NT2/D1 (cell line): ENCODE results near the gene AHNAK2.

Experiments
- DNase-seq: peaks from one replicate; pipeline ENCODE4 v3.0.0-alpha.2; 2011; ENCODE audit warnings: low read depth, low spot score
- H3K27me3 ChIP-seq: 2 replicates; pipeline ENCODE4 v1.6.0; 2011; ENCODE audit warnings: mild to moderate bottlenecking; ENCODE audit not compliant: insufficient read length, insufficient read depth
- H3K36me3 ChIP-seq: 2 replicates; pipeline ENCODE4 v1.6.1; 2011; ENCODE audit warnings: mild to moderate bottlenecking, low read length, mixed read lengths; ENCODE audit not compliant: insufficient read depth, insufficient read length
- H3K4me1 ChIP-seq: 2 replicates; pipeline ENCODE4 v1.5.1; 2011; ENCODE audit not compliant: insufficient read depth, insufficient read length
- H3K4me3 ChIP-seq: 2 replicates; pipeline ENCODE4 v1.5.1; 2011; ENCODE audit warnings: low read depth; ENCODE audit not compliant: insufficient read length
- H3K9ac ChIP-seq: 2 replicates; pipeline ENCODE4 v1.6.0; 2011; ENCODE audit warnings: low read depth; ENCODE audit not compliant: insufficient read length
- H3K9me3 ChIP-seq: 2 replicates; pipeline ENCODE4 v1.5.1; 2011; ENCODE audit warnings: mild to moderate bottlenecking, low read length; ENCODE audit not compliant: insufficient read depth
- SUZ12 ChIP-seq: IDR thresholded peaks from 2 replicates; pipeline ENCODE4 v1.6.1; 2011; ENCODE audit not compliant: insufficient read length, insufficient read depth; ENCODE audit errors: extremely low read depth
- YY1 ChIP-seq: IDR thresholded peaks from 2 replicates; pipeline ENCODE4 v1.6.1; 2011; ENCODE audit not compliant: insufficient read length, insufficient read depth
- ZNF274 ChIP-seq: IDR thresholded peaks from 2 replicates; pipeline ENCODE4 v1.6.1; 2011; ENCODE audit warnings: mild to moderate bottlenecking, low read depth, low read length

The AHNAK2 gene

DNA sequence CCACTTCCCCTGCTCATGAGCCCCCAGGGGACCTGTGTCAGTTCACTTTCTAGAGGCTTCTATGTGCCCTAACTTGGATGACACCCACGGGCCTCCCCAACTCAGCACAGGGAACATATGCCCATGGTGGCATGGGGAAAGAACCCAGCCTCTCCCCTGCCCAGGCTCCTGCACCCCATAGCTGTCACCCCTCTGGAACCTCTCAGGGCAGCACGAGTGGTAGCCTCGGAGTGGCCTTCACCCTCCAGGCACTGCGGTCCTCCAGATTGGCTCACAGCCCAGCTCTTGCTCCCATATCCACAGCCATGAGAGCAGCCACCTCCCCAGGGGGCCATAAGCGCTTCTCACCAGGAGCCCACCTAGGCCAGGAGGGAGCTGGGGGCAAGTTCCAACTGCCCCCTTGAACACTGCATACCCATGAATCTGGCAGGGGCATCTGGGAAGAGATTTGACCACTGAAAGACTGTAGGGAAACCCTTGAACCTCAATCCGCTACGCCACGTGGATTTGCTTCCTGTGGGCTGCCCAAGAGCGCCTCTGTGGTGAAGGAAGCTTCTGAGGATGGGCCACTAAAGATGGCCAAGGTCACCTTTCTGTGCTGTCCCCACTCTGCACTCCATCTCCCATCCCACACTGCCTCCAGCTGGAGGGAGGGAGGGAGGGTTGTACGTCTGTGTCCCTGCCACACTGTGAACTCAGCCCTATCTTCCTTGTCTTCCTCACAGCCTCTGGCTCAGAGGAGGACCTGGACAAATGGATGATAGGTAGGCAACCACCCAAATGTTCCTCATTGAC lies 41.6 kb downstream of the AHNAK2 start:
- H3K36me3 ChIP-seq: peaks cover 28% of the 10 kb centered on the region
- H3K4me3 ChIP-seq: no peak overlapping the region
- no peak for DNase-seq
- TF ChIP-seq YY1: no peak
- TF ChIP-seq ZNF274: no peak
- no peak for TF ChIP-seq SUZ12
- H3K9me3 ChIP-seq: no peaks in the 10 kb centered on the region
- peaks cover 2% of the 10 kb centered on the region for H3K4me1 ChIP-seq
- H3K27me3 ChIP-seq: peaks cover 27% of the 10 kb centered on the region
- no peak overlapping the region for H3K9ac ChIP-seq

DNA sequence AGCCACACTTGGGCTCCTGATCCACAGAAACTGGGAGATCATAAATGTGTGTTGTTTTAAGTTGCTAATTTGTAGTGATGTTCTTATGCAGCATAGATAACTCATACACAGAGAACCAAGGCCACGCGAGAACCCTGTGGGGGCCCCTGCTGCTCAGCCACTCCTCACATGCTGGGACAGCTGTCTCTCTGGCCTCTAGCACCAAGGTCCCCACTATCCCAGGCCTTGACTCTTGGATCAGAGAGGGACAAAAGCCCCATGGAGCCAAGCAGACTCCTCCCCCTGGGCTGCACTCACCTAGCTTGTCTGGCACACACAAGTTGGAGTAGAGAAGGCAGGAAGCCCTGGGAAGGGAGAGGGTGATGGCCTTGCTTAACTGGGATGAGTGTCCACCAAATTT lies 42.2 kb downstream of the AHNAK2 start:
- peaks cover 27% of the 10 kb centered on the region for H3K27me3 ChIP-seq
- peaks cover 22% of the 10 kb centered on the region for H3K36me3 ChIP-seq
- TF ChIP-seq YY1 (no peak), ZNF274 (no peak), SUZ12 (no peak)
- H3K9ac ChIP-seq: no peak overlapping the region
- no peaks in the 10 kb centered on the region for H3K9me3 ChIP-seq
- H3K4me1 ChIP-seq: peaks cover 2% of the 10 kb centered on the region
- H3K4me3 ChIP-seq: no peak overlapping the region
- DNase-seq: no peak

DNA sequence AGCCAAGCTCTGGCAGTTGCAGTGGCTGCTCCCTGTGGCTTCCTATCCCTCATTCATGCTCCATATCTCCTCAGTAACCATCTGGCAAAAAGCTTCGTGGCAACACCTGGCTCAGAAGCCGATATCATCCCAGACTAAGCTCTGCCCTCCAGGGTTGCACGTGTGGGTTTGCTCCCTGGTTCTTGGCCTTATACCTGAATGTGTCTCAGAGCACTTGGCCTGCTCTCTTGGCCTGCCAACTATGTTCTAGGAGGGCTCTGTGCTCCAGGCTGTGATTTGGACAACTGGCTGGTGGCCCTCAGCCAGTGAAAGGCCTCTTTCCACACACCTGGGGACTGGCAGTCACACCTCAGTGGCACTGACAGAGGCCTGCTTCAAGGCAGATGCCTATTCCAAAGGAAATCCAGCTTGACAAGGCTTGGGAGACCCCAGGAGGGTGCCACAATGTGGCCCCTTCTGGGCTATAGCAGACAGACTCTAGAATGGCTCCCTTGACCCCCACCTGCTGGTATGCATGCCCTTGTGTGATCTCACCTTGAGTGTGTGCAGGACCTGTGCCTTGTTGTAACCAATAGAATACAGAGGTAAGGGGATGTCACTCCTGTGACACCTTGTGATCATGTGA lies 43.0 kb downstream of the AHNAK2 start:
- Histone ChIP-seq H3K9me3 (no peaks in the 10 kb centered on the region), H3K4me3 (no peak overlapping the region), H3K9ac (no peak overlapping the region), H3K4me1 (peaks cover 2% of the 10 kb centered on the region), H3K27me3 (peaks cover 27% of the 10 kb centered on the region), H3K36me3 (peaks cover 16% of the 10 kb centered on the region)
- no peak for TF ChIP-seq YY1
- DNase-seq: no peak

DNA sequence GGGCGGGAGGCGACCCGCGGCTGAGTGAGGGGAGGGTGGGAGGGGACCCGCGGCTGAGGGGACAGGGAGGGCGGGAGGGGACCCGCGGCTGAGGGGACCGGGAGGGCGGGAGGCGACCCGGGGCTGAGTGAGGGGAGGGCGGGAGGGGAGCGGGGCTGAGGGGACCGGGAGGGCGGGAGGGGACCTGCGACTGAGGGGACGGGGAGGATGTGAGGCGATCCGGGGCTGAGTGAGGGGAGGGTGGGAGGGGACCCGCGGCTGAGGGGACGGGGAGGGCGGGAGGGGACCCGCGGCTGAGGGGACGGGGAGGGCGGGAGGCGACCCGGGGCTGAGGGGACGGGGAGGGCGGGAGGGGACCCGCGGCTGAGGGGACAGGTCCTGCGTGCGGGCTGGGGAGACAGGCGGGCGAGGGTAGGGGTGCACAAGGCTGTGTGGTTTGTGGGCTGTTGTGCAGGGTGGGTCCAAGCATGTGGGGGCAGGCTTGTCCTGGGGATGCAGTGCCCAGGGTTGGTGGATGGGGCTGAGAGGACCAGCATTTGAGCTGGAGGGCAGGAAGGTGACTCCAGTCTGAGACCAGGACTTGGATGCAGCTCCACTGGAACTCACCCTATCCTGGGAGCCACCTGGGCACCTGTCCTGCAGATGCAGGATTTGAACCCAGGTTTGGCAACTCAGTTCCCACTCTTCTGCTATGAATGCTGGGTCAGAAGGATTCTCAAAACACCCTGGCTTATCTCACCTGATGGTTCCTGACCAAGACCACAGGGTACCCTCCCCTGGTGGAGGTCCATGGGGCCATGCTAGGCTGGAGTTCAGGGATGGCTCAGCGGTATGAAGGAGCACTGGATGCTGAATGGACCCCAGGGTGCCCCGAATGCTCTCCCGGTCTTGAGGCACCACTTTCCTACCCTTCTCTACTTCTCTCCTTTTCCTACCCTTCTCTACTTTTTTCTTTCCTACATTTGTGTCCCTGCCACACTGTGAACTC lies 44.1 kb downstream of the AHNAK2 start:
- TF ChIP-seq YY1: no peak
- no peak for TF ChIP-seq ZNF274
- TF ChIP-seq SUZ12: no peak
- Histone ChIP-seq H3K27me3 (peaks cover 27% of the 10 kb centered on the region), H3K9ac (no peak overlapping the region), H3K36me3 (peaks cover 5% of the 10 kb centered on the region), H3K9me3 (no peaks in the 10 kb centered on the region), H3K4me3 (peak overlapping the region; percentile 18), H3K4me1 (peaks cover 2% of the 10 kb centered on the region)
- DNase-seq: no peak

DNA sequence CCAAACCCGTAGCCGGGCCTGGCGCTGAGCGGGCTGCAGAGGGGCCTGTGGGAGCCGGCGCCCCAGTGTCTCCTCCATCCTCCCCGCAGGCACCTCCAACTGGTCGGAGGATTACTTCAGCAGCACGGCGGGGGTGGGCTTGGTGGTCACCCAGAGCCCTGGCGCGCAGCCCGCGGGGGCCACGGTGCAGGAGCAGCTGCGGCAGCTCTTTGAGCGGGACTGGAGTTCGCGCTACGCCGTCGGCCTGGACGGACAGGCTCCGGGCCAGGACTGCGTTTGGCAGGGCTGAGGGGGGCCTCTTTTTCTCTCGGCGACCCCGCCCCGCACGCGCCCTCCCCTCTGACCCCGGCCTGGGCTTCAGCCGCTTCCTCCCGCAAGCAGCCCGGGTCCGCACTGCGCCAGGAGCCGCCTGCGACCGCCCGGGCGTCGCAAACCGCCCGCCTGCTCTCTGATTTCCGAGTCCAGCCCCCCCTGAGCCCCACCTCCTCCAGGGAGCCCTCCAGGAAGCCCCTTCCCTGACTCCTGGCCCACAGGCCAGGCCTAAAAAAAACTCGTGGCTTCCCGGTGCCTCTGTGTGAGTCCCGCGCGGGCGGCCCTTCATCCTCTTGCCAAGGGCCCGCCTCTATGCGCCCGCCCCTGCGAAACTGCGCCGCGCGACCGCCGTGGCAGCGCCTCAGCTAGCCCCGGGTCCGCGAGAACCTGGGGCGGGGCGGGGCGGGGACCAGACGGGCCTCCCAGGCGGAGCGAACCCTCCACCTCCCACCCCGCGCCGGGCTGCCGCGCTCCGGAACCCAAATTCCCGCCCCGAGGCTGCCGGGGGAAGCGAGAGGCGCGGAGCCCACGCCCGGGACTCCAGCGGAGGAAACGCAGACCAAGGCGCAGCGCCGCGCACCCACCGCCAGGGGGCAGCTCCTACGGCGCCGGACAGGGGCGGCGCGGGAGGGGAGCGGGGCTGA lies 45.2 kb downstream of the AHNAK2 start:
- H3K36me3 ChIP-seq: peaks cover 5% of the 10 kb centered on the region
- H3K4me1 ChIP-seq: peaks cover 2% of the 10 kb centered on the region
- H3K27me3 ChIP-seq: peaks cover 27% of the 10 kb centered on the region
- H3K9ac ChIP-seq: peak overlapping the region; percentile 76
- H3K4me3 ChIP-seq: peak overlapping the region; percentile 34
- DNase-seq: peak; percentile 36
- H3K9me3 ChIP-seq: no peaks in the 10 kb centered on the region
- TF ChIP-seq YY1: no peak
- TF ChIP-seq ZNF274: no peak
- no peak for TF ChIP-seq SUZ12

DNA sequence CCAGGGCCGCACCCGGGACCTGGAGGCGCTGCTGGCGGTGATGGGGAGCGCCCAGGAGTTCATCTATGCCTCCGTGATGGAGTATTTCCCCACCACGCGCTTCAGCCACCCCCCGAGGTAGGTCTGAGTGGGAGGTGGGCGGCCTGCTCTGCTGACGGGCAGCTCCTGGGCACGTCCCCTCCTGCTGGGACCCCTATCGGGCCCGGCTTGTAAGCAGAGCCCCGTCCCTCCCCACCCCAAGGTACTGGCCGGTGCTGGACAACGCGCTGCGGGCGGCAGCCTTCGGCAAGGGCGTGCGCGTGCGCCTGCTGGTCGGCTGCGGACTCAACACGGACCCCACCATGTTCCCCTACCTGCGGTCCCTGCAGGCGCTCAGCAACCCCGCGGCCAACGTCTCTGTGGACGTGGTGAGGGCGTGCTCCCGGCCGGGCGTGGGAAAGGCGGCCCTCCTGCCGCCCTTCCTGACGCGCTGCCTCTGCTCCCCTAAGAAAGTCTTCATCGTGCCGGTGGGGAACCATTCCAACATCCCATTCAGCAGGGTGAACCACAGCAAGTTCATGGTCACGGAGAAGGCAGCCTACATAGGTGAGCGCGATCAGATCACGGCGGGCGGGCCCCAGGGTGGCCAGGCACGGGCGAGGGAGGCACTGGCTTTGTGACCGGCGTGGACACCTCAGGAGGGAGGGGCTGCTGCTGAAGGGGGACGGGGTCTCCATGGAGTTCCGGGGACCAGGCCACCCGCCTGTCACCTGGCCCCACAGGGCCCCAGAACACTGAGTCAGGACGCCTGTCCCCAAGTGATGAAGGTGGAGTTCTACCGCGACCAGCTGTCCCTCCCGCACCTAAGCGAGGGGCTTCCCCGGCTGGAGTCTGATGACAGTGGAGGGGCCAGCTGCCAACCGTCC lies 46.2 kb downstream of the AHNAK2 start:
- H3K9me3 ChIP-seq: no peaks in the 10 kb centered on the region
- H3K27me3 ChIP-seq: peaks cover 27% of the 10 kb centered on the region
- TF ChIP-seq YY1 (no peak), SUZ12 (no peak), ZNF274 (no peak)
- peaks cover 7% of the 10 kb centered on the region for H3K4me1 ChIP-seq
- no peak for DNase-seq
- peaks cover under 1% of the 10 kb centered on the region for H3K36me3 ChIP-seq
- H3K9ac ChIP-seq: peak overlapping the region; percentile 76
- H3K4me3 ChIP-seq: peak overlapping the region; percentile 34
